LNCAP (cell line): ENCODE measurements around the gene OARD1.

Source experiments
- CTCF ChIP-seq: fragments of 450-650 bp; IDR thresholded peaks from 2 replicates; pipeline ENCODE4 v1.5.1; 2017; ENCODE audit warnings: mild to moderate bottlenecking

Gene OARD1

GRCh38 chr6:41017663-41018062 is 54.5 kb downstream of the OARD1 start:
- TF ChIP-seq CTCF: no peak

GRCh38 chr6:41014780-41015179 is 57.4 kb downstream of the OARD1 start:
- TF ChIP-seq CTCF: no peak
